Progenitor cell of endocrine pancreas (in vitro differentiated cells): ENCODE results near the gene ATG13. TPM values are rescaled to one million over a fixed set of nuclear protein-coding genes. Genes with fewer than 3 reads are reported as not detected.
"Not testable (repeated sequence)": the region's sequence is repeated elsewhere in the genome, so short reads cannot be mapped to it uniquely, and the experiment has no call there.

Experiments used
- DNase-seq: peaks from one replicate; pipeline ENCODE4 v3.0.0; 2021; ENCODE audit warnings: low spot score; ENCODE audit not compliant: unreplicated experiment
- H3K27ac Mint-ChIP-seq: 2 replicates; pipeline ENCODE4 v1.8.0; 2021; ENCODE audit warnings: mild to moderate bottlenecking, moderate library complexity, mixed read lengths
- H3K27me3 Mint-ChIP-seq: 2 replicates; pipeline ENCODE4 v1.8.0; 2021; ENCODE audit warnings: mixed read lengths
- H3K36me3 Mint-ChIP-seq: 2 replicates; pipeline ENCODE4 v1.8.0; 2022; ENCODE audit warnings: mixed read lengths; ENCODE audit not compliant: insufficient read depth
- H3K4me1 Mint-ChIP-seq: 2 replicates; pipeline ENCODE4 v1.8.0; 2021; ENCODE audit warnings: low read depth, mixed read lengths
- H3K4me3 Mint-ChIP-seq: 2 replicates; pipeline ENCODE4 v1.8.0; 2021; ENCODE audit warnings: low read depth, mild to moderate bottlenecking, moderate library complexity, mixed read lengths
- H3K9me3 Mint-ChIP-seq: 2 replicates; pipeline ENCODE4 v1.8.0; 2021; ENCODE audit warnings: low read depth, mixed read lengths
- CTCF ChIP-seq: fragments of 200-600 bp; sonication (generic); IDR thresholded peaks from one replicate; pipeline ENCODE4 v1.5.0; 2021; ENCODE audit warnings: antibody characterized with exemption, mild to moderate bottlenecking; ENCODE audit not compliant: unreplicated experiment
- total RNA-seq: library from RNA; stranded (reverse); gene quantifications from 2 replicates; pipeline ENCODE4 v1.2.1, GENCODE V29; 2021

Gene ATG13
- total RNA-seq, 1 donor from 2014 or later = 69.8 TPM

DNA sequence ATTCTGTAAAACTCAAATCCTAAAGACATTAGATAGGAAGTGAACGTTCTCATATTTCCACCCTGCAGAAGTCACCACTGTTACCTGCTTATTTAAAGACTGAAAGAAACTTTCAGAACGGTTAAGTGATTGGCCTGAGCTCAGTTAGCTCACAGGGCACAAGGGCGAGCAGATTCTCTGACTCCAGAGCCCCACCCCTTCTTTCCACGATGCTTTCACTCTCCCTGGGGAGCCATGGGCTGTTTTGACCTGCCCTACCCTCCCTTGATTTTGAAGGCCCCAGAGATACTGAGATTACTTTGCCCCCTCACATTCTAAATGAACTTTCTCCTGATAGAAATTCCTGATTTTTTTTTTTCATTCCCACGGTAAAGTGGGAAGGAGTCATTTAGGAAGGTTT is 49.2 kb downstream of the ATG13 start:
- H3K27ac Mint-ChIP-seq = no peak overlapping the region
- H3K4me3 Mint-ChIP-seq = no peak overlapping the region
- DNase-seq = no peak
- peaks cover 27% of the 10 kb centered on the region for H3K36me3 Mint-ChIP-seq
- no peak for TF ChIP-seq CTCF
- no peaks in the 10 kb centered on the region for H3K9me3 Mint-ChIP-seq
- no peaks in the 10 kb centered on the region for H3K27me3 Mint-ChIP-seq
- no peaks in the 10 kb centered on the region for H3K4me1 Mint-ChIP-seq

DNA sequence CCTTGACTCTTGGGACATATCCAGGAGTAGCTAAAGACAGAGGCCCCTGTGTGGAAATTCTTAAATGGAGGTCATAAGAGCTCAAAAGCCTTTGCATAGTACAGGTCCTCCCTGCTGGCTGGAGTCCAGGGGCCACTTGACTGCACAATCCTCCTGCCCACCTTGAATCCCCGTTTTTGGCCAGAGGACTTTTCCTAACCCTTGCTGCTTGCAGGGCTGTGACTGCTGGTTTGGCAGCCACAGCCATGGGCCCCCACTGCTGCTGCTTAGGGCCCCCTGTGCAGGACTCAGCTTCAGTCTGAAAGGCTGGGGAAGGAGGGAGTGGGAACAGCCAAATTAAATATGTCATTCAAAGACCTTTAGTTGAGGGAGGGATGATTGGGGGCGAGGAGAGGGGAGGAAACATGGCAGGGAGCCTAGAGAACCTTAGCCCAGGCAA is 49.7 kb downstream of the ATG13 start:
- Mint-ChIP-seq H3K9me3 (no peaks in the 10 kb centered on the region), H3K27me3 (no peaks in the 10 kb centered on the region), H3K27ac (no peak overlapping the region), H3K36me3 (peaks cover 28% of the 10 kb centered on the region), H3K4me3 (no peak overlapping the region), H3K4me1 (no peaks in the 10 kb centered on the region)
- DNase-seq = no peak
- TF ChIP-seq CTCF = no peak

- DNase-seq = no peak
- Mint-ChIP-seq H3K4me1 (no peaks in the 10 kb centered on the region), H3K4me3 (no peak overlapping the region), H3K27me3 (no peaks in the 10 kb centered on the region), H3K27ac (no peak overlapping the region), H3K36me3 (peaks cover 28% of the 10 kb centered on the region), H3K9me3 (no peaks in the 10 kb centered on the region)
- no peak for TF ChIP-seq CTCF
Observed at GRCh38 chr11:46668480-46669085, 51.2 kb downstream of the ATG13 start.

DNA sequence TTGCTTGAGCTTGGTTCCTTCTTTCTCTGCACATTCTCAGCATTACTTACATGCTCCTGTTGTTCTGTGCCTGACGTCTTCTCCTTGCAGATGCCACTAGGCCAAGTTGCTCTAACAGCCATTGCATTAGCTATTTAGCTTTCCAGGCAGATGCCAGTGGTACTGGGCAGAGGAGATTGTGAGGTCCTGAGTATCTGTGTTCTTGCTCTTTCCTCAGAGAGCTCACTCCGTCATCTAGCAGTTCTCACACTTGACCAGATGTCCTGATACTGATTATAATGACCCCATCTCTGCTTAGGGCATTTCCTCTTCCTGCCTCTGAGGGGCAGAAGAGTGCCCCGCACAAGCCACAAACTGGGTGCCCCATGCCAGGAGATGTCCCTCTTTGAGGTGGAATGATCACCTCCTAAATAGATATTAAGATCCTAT is 52.4 kb downstream of the ATG13 start:
- DNase-seq = no peak
- Mint-ChIP-seq H3K27ac (no peak overlapping the region), H3K4me3 (no peak overlapping the region), H3K9me3 (no peaks in the 10 kb centered on the region), H3K27me3 (no peaks in the 10 kb centered on the region), H3K36me3 (peaks cover 24% of the 10 kb centered on the region), H3K4me1 (peaks cover 2% of the 10 kb centered on the region)
- TF ChIP-seq CTCF = peak; percentile 27

GRCh38 chr11:46670521-46670920 is 53.2 kb downstream of the ATG13 start:
- H3K36me3 Mint-ChIP-seq = peaks cover 21% of the 10 kb centered on the region
- H3K27me3 Mint-ChIP-seq, H3K9me3 Mint-ChIP-seq, DNase-seq, H3K27ac Mint-ChIP-seq, H3K4me1 Mint-ChIP-seq, H3K4me3 Mint-ChIP-seq: not testable (repeated sequence)

DNA sequence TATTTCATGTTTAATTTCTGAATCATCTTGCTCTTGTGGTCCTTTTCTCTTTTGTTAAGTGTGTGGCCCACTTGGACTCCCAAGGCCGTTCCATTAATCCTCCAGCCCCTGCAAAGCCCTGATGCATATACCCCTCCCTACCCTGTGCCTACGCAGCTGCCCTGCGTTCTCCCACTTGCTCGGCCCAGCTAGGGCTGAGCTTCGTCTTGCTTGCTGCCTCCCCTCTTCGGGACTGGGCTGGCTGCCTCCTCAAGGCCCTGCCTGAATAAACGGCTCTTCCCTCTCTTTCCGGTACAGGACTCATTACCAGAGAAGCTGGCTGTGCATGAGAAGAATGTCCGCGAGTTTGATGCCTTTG is 54.6 kb downstream of the ATG13 start:
- no peak for TF ChIP-seq CTCF
- Mint-ChIP-seq H3K36me3 (peaks cover 17% of the 10 kb centered on the region), H3K9me3 (no peaks in the 10 kb centered on the region), H3K27ac (no peak overlapping the region), H3K4me3 (no peak overlapping the region), H3K27me3 (no peaks in the 10 kb centered on the region), H3K4me1 (peaks cover 4% of the 10 kb centered on the region)
- no peak for DNase-seq
